Heart left ventricle (tissue), 13 donors: ENCODE results near the gene TMEM120B.

Experiments
- POLR2A ChIP-seq, 2 donors: fragments of 450-650 bp; IDR thresholded peaks; one replicate each; pipeline ENCODE4 v1.6.1; 2017; ENCODE audit warnings: antibody characterized with exemption in 2 of 2, mild to moderate bottlenecking in 2 of 2, moderate library complexity in 2 of 2
- TF ChIP-seq, protein P1 (sequence below), 12 donors: fragments of 200-600 bp; sonication (generic) in 4 of 12; IDR thresholded peaks; one replicate each; pipeline versions ENCODE4 v1.5.0 to v1.8.0; 2018 to 2022; ENCODE audit warnings: antibody characterized with exemption in 12 of 12, mild to moderate bottlenecking in 5 of 12
- donor health status: ischemic (EF 13 %, LVEDD 7.1; RV severe dilation, severe dysfunction).
- donor health status: DM: no; HTN: yes; CAD: no.
- donor health status: DM: no; HTN: no; CAD: no.
- donor health status: ischemic (EF 25% LVEDD 6.9; RV normal size, moderate dysfunction).
- donor health status: ischemic (EF 25% LVEDD 5.7; RV mildly dilated, moderate dysfunction).
- donor health status: ischemic (EF 35%, LVEDD 5.7; RV mildly dilated, moderate dysfunction).
- donor health status: nonischemic (EF 11% LVEDD 7.7; RV severe dilation, severe dysfunction).
- donor health status: DM: yes; HTN: yes; CAD: no.
- donor health status: PGD.
- donor health status: ischemic (EF 29% LVEDD 5.4; RV normal size, mild dysfunction).
- donor health status: nonischemic (EF 23%, LVEDD 6.1; RV moderate dilation, normal function).

DNA sequence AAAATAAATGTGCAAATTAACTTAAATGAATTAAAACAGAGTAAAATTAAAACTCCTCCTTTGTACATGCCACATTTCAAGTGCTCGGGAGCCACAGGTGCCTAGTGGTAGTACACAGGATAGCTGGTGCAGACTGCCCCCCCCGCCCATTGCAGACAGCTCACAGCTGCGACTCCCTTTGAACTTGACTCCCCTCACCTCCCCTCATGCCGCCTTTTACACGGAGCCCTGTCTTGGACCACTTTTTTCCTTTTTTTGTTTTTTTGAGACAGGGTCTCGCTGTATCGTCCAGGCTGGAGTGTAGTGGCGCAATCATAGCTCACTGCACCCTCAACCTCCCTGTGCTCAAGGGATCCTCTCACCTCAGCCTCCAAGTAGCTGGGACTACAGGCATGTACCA is 102.7 kb downstream of the TMEM120B start:
- TF ChIP-seq POLR2A (IDR thresholded peaks at IDR 0.05) = no peak
- TF ChIP-seq, protein P1, sequence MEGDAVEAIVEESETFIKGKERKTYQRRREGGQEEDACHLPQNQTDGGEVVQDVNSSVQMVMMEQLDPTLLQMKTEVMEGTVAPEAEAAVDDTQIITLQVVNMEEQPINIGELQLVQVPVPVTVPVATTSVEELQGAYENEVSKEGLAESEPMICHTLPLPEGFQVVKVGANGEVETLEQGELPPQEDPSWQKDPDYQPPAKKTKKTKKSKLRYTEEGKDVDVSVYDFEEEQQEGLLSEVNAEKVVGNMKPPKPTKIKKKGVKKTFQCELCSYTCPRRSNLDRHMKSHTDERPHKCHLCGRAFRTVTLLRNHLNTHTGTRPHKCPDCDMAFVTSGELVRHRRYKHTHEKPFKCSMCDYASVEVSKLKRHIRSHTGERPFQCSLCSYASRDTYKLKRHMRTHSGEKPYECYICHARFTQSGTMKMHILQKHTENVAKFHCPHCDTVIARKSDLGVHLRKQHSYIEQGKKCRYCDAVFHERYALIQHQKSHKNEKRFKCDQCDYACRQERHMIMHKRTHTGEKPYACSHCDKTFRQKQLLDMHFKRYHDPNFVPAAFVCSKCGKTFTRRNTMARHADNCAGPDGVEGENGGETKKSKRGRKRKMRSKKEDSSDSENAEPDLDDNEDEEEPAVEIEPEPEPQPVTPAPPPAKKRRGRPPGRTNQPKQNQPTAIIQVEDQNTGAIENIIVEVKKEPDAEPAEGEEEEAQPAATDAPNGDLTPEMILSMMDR (IDR thresholded peaks at IDR 0.05) = no peak
